Lung (tissue), 16 donors: ENCODE data around the gene CORT. TPM values are rescaled to one million over a fixed set of nuclear protein-coding genes. Genes with fewer than 3 reads are reported as not detected.

Source experiments
- ATAC-seq: fragments of 200-7000 bp; cut with Tn5 transposase; one replicate; pipeline ENCODE4 v1.9.1; 2020; ENCODE audit warnings: moderate number of reproducible peaks; ENCODE audit not compliant: insufficient read depth, low FRiP score
- DNase-seq, 3 donors: peaks; one replicate each; pipeline ENCODE4 v3.0.0-alpha.2; 2013 to 2017
- H3K27ac ChIP-seq, 2 donors: one replicate each; pipeline ENCODE4 v1.5.1; 2013; ENCODE audit warnings: mild to moderate bottlenecking in 2 of 2, moderate library complexity in 2 of 2, control low read depth in 1 of 2, inconsistent platforms in 1 of 2, low read depth in 1 of 2, low read length in 1 of 2
- H3K27me3 ChIP-seq, 3 donors: one replicate each; pipeline ENCODE4 v1.5.1; 2013; ENCODE audit warnings: low read length in 2 of 3; ENCODE audit not compliant: control insufficient read depth in 3 of 3, insufficient read depth in 3 of 3
- H3K36me3 ChIP-seq, 4 donors: one replicate each; pipeline ENCODE4 v1.5.1; 2013; ENCODE audit warnings: low read length in 4 of 4, mild to moderate bottlenecking in 1 of 4, moderate library complexity in 1 of 4; ENCODE audit not compliant: control insufficient read depth in 4 of 4, insufficient read depth in 4 of 4
- H3K4me1 ChIP-seq, 5 donors: one replicate each; pipeline ENCODE4 v1.5.1; 2013; ENCODE audit warnings: low read length in 5 of 5, mild to moderate bottlenecking in 2 of 5, moderate library complexity in 1 of 5; ENCODE audit not compliant: control insufficient read depth in 5 of 5, insufficient read depth in 5 of 5
- H3K4me3 ChIP-seq: one replicate; pipeline ENCODE4 v1.5.1; 2013; ENCODE audit warnings: mild to moderate bottlenecking, control low read depth, moderate library complexity
- H3K9ac ChIP-seq, 2 donors: one replicate each; pipeline ENCODE4 v1.5.1; 2013; ENCODE audit warnings: low read length in 2 of 2, control low read depth in 1 of 2; ENCODE audit not compliant: insufficient read depth in 1 of 2
- H3K9me3 ChIP-seq, 4 donors: one replicate each; pipeline ENCODE4 v1.5.1; 2013; ENCODE audit warnings: low read length in 3 of 4, mild to moderate bottlenecking in 1 of 4, moderate library complexity in 1 of 4; ENCODE audit not compliant: control insufficient read depth in 4 of 4, insufficient read depth in 3 of 4
- WGBS, 2 donors: extraction: QIAGEN DNeasy Blood & Tissue Kit; methylation state at CpG; one replicate each; pipeline ENCODE4 v1.1.7; 2013; 5-methylcytosine and 5-hydroxymethylcytosine counted together
- long read RNA-seq, 5 donors: transcript quantifications; one replicate each; lab custom pipeline, GENCODE V29; 2026
- polyA plus RNA-seq, 2 donors: library from polyadenylated mRNA; stranded (reverse); fragments of 200-250 nt; gene quantifications; one replicate each; pipeline ENCODE4 v1.2.1, GENCODE V29; 2013
- total RNA-seq, 2 donors: library from RNA; depleted of rRNA in 1 of 2; stranded (reverse); fragments of >200 nt in 1 of 2; gene quantifications; one replicate each; pipeline ENCODE4 v1.2.1, GENCODE V29; 2014 to 2021
- TF ChIP-seq, protein P1 (sequence below): IDR thresholded peaks from 2 replicates; pipeline ENCODE4 v1.5.1; 2012; ENCODE audit warnings: mild to moderate bottlenecking; ENCODE audit errors: control extremely low read depth, extremely low read depth
- donor health status: control.
- donor health status: control.
- donor health status: Bipolar disorder and iron deficiency.
- donor health status: healthy.
- donor health status: DM: yes; HTN: yes; CAD: no.

CORT gene, protein sequence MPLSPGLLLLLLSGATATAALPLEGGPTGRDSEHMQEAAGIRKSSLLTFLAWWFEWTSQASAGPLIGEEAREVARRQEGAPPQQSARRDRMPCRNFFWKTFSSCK
- total RNA-seq, result under 1 TPM in 1 of 2 donors, not detected in 1; 0.40 TPM
- polyA plus RNA-seq, result under 1 TPM; 0.10 to 0.20 TPM
- long read RNA-seq, donor 1, result 0 reads
- long read RNA-seq, donor 2, result 0 reads
- long read RNA-seq, donor 3, result 0 reads
- long read RNA-seq, donor 4, result 0 reads
- long read RNA-seq, donor 5, partial matches to known transcripts, result 0 of 1 reads
- long read RNA-seq, donor 5, other reads (novel, unspliced or antisense), result 0 of 1 reads

DNA sequence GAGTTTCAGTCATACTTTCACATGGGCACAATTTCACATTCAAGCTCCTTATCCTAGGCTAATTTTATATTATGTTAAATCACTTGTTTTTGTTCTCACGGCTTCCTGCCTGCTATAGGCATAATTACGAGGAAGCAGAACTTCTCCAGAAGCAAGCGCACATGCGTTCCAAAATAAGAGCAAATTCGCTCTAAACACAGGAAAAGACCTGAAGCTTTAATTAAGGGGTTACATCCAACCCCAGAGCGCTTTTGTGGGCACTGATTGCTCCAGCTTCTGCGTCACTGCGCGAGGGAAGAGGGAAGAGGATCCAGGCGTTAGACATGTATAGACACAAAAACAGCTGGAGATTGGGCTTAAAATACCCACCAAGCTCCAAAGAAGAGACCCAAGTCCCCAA is at the start of gene CORT:
TSS of gene CORT (plus strand) at position 281 of the 400 bp plus-strand sequence. CDS start 193 bp downstream, outside the sequence.
- Histone ChIP-seq H3K27ac (no peak within 1 kb of the TSS), H3K36me3 (no peaks in the 10 kb centered on the region), H3K4me3 (no peak within 1 kb of the TSS), H3K9me3 (peaks cover 0 to 3% (median 0%) of the 10 kb centered on the region in 4 donors), H3K4me1 (peaks cover 0 to 18% (median 0%) of the 10 kb centered on the region in 5 donors), H3K9ac (no peak within 1 kb of the TSS), H3K27me3 (no peaks in the 10 kb centered on the region)
- DNase-seq (no peak), ATAC-seq (no peak)
- WGBS, 2 donors, result 76 to 92% methylated on average over 10 of the region's 10 CpGs
- TF ChIP-seq, protein P1, sequence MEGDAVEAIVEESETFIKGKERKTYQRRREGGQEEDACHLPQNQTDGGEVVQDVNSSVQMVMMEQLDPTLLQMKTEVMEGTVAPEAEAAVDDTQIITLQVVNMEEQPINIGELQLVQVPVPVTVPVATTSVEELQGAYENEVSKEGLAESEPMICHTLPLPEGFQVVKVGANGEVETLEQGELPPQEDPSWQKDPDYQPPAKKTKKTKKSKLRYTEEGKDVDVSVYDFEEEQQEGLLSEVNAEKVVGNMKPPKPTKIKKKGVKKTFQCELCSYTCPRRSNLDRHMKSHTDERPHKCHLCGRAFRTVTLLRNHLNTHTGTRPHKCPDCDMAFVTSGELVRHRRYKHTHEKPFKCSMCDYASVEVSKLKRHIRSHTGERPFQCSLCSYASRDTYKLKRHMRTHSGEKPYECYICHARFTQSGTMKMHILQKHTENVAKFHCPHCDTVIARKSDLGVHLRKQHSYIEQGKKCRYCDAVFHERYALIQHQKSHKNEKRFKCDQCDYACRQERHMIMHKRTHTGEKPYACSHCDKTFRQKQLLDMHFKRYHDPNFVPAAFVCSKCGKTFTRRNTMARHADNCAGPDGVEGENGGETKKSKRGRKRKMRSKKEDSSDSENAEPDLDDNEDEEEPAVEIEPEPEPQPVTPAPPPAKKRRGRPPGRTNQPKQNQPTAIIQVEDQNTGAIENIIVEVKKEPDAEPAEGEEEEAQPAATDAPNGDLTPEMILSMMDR, result no peak

DNA sequence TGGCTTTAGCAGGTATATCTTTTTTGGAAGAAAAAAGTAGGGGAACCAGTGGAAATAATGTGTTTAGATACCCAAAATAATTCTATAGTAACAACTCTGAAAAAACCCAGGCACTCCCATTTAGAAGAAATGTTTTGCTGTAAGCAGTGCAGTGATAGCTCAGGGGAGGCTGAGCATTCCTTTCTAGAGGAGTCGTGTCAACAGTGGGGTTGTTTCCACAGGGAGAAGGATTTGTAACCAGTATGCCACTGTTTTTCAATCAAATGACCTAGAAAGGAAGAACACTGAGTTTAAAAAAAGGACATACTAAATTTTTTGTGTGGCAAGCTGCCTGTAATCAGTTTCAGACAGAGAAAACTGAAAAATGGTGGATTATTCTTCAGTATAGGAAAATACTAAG is 48.5 kb upstream of the CORT start:
- H3K27ac ChIP-seq, result no peak overlapping the region
- whole genome bisulfite sequencing, 2 donors, result 73 to 82% methylated on average over 1 of the region's 1 CpG
- TF ChIP-seq, protein P1, result no peak
- no peak overlapping the region for H3K4me3 ChIP-seq
- H3K36me3 ChIP-seq, result peaks cover 12 to 23% (median 18%) of the 10 kb centered on the region in 4 donors
- no peak for ATAC-seq
- H3K9ac ChIP-seq, result no peak overlapping the region
- peaks cover 0 to 10% (median 6%) of the 10 kb centered on the region in 5 donors for H3K4me1 ChIP-seq
- H3K9me3 ChIP-seq, result no peaks in the 10 kb centered on the region
- no peak for DNase-seq
- no peaks in the 10 kb centered on the region for H3K27me3 ChIP-seq

DNA sequence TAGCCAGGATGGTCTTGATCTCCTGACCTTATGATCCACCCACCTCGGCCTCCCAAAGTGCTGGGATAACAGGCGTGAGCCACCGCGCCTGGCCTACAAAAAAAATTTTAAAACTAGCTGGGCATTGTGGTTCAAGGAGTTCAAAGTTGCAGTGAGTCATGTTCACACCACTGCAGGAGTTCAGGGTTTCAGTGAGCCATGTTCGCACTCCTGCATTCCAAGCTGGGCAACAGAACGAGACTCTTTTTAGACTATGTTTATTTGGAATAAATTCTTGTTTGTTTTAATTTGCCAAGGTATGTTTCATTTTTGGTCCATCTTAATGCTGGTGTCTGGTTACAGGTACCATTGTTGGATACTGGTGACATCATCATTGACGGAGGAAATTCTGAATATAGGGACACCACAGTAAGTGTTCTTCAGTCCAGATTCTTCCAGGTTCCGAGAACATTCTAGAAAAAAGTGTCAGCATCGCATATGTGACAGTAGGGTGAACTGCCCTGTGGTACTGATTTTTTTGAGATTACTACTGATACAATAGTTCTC is 47.0 kb upstream of the CORT start:
- Histone ChIP-seq H3K4me1 (peaks cover 0 to 10% (median 6%) of the 10 kb centered on the region in 5 donors), H3K27ac (no peak overlapping the region), H3K9ac (no peak overlapping the region), H3K4me3 (no peak overlapping the region), H3K27me3 (no peaks in the 10 kb centered on the region), H3K9me3 (no peaks in the 10 kb centered on the region), H3K36me3 (peaks cover 15 to 34% (median 28%) of the 10 kb centered on the region in 4 donors)
- no peak for ATAC-seq
- TF ChIP-seq, protein P1, result no peak
- DNase-seq, result no peak
- 95 to 97% methylated on average over 9 of the region's 9 CpGs for WGBS, 2 donors
